GM12865 (cell line): ENCODE results near the gene ANKRD36B.
"Not testable (repeated sequence)": the region's sequence is repeated elsewhere in the genome, so short reads cannot be mapped to it uniquely, and the experiment has no call there.

ENCODE experiments used
- DNase-seq: peaks from one replicate; pipeline ENCODE4 v3.0.0; 2010; ENCODE audit warnings: low read depth
- H3K4me3 ChIP-seq: 2 replicates; pipeline ENCODE4 v1.5.1; 2011; ENCODE audit warnings: mild to moderate bottlenecking, low read depth, low read length, control low read depth
- TF ChIP-seq, protein P1 (sequence below): IDR thresholded peaks from 2 replicates; pipeline ENCODE4 v1.5.1; 2011; ENCODE audit warnings: low read length, control low read depth, low read depth, inconsistent platforms; ENCODE audit not compliant: insufficient read depth; ENCODE audit errors: missing control alignments

The ANKRD36B gene

DNA sequence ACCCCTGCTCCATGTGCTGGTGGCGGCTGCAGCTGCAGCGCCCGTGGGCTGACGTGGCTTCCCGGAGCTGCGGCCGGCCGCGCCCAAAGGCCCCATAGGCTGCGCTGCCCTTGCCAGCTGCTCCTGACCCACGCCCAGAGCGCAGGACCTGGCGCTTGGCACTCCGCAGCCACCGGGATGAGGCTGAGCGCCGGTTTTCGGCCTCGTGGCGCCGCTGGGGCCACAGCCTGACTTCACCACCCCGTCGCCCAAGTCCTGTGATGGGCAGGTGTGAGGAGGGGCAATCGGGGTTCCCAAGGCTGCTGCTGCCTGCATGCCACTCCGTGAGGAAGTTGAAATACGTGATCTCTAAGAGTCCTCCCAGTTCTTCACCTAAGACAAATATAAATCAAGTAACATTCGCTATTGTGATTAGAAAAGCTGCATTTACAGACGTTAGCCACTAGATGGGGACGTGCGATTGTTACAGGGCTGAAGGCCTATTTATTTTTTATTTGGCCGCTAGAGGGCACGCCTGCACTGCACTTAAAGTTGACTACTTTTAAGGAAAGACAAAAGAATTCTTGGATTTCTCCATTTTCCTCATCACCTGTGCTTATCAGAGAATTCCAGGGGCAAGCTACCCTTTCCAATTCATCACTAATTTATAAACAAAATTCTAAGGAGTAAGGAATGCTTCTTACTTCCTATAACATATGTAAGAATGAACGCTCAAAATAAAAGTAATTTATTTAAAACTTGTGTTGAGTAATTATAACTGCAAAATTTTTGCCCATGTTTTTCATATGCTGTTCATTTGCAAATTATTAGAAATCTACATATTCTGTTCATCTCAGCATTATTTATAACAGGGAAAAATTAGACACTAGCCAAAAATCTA is 1.1 kb upstream of the ANKRD36B start:
- TF ChIP-seq, protein P1, sequence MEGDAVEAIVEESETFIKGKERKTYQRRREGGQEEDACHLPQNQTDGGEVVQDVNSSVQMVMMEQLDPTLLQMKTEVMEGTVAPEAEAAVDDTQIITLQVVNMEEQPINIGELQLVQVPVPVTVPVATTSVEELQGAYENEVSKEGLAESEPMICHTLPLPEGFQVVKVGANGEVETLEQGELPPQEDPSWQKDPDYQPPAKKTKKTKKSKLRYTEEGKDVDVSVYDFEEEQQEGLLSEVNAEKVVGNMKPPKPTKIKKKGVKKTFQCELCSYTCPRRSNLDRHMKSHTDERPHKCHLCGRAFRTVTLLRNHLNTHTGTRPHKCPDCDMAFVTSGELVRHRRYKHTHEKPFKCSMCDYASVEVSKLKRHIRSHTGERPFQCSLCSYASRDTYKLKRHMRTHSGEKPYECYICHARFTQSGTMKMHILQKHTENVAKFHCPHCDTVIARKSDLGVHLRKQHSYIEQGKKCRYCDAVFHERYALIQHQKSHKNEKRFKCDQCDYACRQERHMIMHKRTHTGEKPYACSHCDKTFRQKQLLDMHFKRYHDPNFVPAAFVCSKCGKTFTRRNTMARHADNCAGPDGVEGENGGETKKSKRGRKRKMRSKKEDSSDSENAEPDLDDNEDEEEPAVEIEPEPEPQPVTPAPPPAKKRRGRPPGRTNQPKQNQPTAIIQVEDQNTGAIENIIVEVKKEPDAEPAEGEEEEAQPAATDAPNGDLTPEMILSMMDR, result peak; percentile 85
- H3K4me3 ChIP-seq, result peak overlapping the region; percentile 72
- DNase-seq, result peak; percentile 86

DNA sequence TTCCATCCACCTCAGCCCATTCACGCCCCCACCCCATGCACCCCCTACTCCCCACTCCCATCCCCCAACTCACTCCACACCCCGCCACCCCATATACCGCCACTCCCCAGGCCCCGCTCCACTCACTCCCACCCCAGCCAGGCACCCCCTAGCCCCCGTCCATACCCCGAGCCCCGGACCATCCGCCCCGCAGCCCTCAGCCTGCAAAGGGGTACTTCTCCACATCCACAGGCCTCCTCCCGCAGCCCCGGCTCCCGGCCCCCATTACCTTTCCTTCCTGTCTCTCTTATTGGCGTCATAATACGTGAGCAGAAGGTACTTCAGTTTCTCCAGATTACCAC is 450 bp downstream of the ANKRD36B start:
- H3K4me3 ChIP-seq, result peak overlapping the region; percentile 71
- DNase-seq, result not testable (repeated sequence)

DNA sequence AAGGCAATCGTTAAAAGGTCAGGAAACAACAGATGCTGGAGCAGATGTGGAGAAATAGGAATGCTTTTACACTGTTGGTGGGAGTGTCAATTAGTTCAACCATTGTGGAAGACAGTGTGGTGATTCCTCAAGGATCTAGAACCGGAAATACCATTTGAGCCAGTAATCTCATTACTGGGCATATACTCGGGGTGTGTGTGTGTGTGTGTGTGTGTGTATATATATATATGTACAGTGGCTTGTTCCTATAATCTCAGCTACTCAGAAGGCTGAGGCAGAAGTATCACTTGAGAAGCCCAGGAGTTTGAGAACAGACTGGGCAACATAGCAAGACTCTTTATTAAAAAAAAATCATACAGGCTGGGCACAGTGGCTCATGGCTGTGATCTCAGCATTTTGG is 24.0 kb downstream of the ANKRD36B start:
- H3K4me3 ChIP-seq, DNase-seq: not testable (repeated sequence)

DNA sequence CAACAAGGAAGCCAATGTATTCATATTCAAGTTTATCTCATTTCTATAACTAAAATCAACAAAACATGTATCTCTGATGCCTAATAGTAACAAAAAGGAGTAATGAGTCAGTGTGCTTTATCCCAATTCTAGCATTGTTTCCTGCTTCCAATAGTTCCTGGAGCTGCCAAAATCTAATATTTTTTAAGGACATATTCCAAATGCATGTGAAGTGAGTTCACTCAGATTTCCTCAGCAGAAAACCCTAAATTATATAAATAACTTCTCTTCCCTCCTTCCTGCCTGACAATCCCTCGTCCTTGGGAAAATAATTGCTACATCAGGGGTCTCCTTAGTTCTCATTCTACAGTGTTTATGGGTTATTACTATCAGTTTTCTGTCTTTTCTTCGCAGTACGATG is 37.3 kb downstream of the ANKRD36B start:
- DNase-seq, H3K4me3 ChIP-seq: not testable (repeated sequence)

DNA sequence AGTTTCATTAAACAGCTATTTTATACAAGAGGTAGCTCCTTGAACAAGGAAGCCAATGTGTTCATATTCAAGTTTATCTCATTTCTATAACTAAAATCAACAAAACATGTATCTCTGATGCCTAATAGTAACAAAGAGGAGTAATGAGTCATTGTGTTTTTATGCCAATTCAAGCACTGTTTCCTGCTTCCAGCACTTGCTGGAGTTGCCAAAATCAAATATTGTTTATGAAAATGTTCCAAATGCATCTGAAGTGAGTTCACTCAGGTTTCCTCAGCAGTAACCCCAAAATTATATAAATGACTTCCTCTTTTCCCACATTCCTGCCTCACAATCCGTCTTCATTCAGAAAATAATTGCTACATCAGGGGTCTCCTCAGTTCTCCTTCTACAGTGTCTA is 39.2 kb downstream of the ANKRD36B start:
- DNase-seq, result not testable (repeated sequence)

DNA sequence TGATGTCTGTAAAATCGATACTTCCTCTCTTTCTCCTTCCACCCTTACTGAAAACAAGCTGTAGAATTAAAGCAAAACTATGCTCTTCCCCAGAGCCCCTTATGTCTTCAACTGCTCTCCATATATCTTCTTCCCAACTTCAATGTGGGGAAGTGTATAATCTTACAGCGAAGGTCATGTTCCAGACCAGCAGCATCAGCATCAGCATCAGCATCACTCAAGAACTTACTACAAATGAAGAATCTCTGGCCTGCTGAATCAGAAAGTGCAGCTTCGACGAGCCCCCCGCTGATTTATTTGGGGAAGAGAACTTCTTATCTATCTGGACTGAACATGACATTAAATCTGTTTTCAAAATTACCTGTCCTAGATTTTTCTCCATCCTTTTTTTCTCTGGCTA is 40.6 kb downstream of the ANKRD36B start:
- not testable (repeated sequence) for H3K4me3 ChIP-seq, DNase-seq

More for the DNA sequence above, 39.2 kb downstream of the ANKRD36B start:
- H3K4me3 ChIP-seq, result not testable (repeated sequence)

DNA sequence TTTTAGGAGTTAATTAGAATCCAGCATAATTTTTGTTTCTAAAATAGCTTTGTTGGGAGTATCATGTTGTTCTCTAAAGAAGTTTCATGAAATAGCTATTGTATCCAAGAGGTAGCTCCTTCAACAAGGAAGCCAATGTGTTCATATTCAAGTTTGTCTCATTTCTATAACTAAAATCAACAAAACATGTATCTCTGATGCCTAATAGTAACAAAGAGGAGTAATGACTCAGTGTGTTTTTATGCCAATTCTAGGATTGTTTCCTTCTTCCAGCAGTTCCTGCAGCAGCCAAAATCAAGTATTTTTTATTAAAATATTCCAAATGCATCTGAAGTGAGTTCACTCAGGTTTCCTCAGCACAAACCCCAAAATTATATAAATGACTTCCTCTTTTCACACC is 41.1 kb downstream of the ANKRD36B start:
- H3K4me3 ChIP-seq, DNase-seq: not testable (repeated sequence)

DNA sequence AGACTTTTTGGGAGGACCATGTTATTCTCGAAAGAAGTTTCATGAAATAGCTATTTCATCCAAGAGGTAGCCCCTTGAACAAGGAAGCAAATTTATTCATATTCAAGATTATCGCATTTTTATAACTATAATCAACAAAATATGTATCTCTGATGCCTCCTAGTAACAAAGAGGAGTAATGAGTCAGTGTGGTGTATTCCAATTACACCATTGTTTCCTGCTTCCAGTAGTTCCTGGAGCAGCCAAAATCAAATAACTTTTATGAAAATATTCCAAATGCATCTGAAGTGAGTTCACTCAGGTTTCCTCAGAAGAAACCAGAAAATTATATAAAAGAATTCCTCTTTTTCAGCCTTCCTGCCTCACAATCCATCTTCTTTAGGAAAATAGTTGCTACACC is 43.0 kb downstream of the ANKRD36B start:
- no peak for DNase-seq
- H3K4me3 ChIP-seq, result no peak overlapping the region
- TF ChIP-seq, protein P1, result no peak

DNA sequence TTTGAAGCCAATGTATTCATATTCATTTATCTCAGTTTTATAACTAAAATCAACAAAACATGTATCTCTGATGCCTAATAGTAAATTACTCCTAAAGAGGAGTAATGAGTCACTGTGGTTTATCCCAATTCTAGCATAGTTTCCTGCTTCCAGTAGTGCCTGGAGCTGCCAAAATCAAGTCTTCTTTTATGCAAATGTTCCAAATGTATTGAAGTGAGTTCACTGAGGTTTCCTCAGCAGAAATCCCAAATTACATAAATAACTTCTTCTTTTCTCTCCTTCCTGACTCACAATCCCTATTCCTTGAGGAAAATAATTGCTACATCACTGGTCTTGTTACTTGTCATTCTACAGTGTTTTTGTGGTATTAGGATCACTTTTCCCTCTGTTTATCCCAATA is 44.8 kb downstream of the ANKRD36B start:
- not testable (repeated sequence) for DNase-seq, H3K4me3 ChIP-seq

DNA sequence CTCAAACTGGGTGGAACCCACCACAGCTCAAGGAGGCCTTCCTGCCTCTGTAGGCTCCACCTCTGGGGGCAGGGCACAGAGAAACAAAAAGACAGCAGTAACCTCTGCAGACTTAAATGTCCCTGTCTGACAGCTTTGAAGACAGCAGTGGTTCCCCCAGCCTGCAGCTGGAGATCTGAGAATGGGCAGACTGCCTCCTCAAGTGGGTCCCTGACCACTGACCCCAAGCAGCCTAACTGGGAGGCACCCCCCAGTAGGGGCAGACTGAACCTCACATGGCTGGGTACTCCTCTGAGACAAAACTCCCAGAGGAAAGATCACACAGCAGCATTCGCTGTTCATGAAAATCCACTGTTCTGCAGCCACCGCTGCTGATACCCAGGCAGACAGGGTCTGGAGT is 63.8 kb downstream of the ANKRD36B start:
- H3K4me3 ChIP-seq, DNase-seq: not testable (repeated sequence)

DNA sequence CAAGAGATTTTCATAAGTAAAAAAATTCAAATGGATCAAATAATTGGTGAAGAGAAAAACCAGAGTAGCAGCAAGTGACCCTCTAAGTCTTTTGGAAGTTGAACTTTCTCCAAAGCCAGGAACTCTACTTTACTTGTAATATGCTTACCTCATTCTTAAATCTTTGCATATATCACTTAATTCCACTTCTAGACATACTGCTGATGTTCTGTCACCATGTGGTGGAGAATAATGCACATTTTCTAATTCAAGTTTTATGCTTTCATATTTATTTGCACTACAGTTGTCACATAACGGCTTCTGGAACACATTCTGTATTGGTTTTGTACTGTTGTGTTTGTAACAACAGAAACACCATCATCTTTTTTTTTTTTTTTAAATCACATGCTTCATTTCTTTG is 65.9 kb downstream of the ANKRD36B start:
- not testable (repeated sequence) for H3K4me3 ChIP-seq, DNase-seq

DNA sequence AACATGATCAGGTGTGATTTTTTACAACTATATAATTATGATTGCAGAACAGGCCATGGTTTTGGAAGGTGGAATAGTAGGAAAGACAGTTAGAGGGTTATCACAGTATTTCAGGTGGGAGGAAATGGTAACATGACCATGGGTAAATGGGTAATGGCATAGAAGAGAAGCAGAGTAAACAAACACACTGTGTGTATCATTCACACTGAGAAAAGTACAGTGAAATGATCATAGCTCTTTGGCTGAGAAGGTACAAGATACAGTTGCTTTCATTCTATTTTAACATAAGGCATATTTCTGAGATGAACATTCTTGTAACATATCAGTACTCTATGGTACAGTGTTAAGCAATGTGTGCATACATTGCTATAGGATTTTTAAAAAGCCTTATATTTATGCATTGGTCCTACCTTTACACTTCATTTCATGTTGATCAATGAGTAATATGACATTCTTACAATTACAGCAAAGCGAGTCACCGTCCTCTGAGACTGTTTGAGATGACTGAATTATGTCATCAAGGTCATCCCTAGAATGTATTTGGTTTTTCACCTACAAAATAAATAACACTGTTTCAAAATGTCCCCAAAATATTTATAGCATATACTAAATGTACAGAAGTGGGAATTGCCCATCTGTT is 66.6 kb downstream of the ANKRD36B start:
- H3K4me3 ChIP-seq, DNase-seq: not testable (repeated sequence)

DNA sequence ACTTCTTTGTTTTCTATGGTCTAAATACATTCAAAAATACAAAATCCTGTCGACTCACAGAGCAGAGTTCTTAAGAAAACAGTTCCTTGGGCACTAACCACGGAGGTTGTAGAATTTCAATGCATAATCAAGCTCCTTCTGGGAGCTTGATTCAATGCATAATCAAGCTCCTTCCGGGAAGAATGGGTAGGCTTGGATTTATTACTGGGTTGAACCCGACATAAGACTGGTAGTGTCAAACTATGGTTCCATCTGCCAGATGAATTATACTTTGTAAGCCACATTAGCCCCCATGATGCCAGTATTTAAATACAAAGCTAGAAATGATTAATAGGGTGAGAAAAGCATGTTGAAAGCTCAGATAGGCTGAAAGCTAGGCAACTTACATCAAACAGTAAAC is 94.0 kb downstream of the ANKRD36B start:
- DNase-seq, H3K4me3 ChIP-seq: not testable (repeated sequence)

DNA sequence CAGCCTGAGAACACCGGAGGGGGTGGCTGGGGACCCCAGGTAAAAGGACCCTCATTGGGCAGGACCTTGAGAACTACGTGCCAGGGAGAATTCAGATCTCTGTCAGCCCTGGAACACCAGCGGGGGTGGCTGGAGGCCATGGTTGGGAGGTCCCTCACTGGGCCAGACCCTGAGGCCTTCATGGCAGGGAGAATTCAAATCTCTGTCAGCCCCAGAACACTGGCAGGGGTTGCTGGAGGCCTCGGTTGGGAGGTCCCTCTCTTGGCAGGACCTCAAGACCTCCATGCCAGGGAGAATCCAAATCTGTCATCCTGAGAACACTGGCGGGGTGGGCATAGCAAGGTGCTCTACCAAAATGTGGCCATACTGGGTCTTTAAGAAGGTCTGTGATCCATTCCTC is 99.5 kb downstream of the ANKRD36B start:
- DNase-seq, result peak; percentile 0
- not testable (repeated sequence) for H3K4me3 ChIP-seq
